NCI-H1417 (cell line): ENCODE results near the gene GPR108.
A peak's percentile ranks its signal among the peaks of the same experiment; 100 is the strongest.
"Not testable (repeated sequence)": the region's sequence is repeated elsewhere in the genome, so short reads cannot be mapped to it uniquely, and the experiment has no call there.

Experiments used
- DNase-seq, 3 experiments: peaks; one replicate each; lab custom pipeline; 2025; lab: John Stamatoyannopoulos, UW

The GPR108 gene

DNA sequence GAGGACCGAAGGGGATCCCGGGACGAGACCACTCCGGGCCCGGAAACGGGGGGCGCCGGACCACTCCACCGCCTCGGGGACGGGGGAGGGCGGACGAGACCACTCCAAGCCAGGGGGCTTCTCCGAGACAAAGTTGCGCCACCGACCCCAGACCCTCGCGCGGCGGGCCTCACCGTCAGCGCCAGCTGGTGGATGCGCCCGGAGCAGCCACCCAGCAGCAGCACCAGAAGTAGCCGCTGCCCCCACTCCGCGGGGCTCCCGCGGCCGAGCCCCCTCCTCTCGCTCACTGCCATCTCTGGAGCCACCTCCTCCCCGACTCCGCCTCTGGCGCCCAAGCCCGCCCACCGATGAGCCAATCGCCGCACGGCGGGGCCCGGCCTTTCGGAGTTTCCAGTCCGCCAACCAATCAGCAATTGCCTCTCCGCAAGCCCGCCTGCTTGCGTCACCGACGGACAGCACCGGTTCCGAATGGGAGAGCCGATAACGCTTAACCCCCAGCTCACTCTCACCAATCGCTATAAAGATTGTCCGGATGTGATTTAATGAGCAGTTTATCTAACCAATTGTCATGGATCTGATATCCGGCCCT lies at the start of gene GPR108:
TSS of gene GPR108 (minus strand) at position 297 of the 589 bp plus-strand sequence. CDS start at position 293, 4 bp downstream.
- DNase-seq: peak; percentile 66 to 100 (median 99)

DNA sequence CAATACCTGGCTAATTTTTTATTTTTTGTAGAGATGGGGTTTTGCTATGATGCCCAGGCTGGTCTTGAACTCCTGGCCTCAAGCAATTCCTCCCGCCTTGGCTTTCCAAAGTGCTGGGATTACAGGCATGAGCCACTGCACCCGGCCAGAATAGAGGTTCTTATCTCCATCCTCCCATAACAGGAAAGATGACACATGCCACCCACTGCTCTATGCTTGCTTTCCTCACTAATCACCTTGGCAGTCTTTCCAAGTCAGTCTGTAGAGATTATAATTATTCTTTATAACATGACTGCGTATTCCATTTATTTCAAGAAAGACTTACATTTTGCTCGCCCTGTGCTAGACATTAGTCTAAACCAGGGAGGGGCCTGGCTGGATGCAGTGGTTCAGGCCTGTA lies 41.8 kb upstream of the GPR108 start:
- DNase-seq: no peak

DNA sequence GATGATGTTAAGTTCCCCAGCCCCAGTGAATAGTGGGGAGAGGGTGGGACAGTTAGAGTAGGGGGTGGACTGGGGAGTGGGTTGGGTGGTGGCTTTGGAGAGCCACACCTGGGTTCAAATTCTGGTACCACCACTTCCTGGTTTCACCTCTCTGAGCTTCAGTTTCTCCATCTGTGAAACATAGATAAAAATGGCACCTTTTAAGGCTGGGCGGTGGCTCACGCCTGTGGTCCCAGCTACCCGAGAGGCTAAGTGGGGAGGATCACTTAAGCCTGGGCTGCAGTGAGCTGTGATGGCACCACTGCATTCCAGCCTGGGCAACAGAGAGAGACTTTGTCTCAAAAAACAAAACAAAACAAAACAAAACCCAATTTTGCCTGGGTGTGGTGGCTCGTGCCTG lies 41.0 kb upstream of the GPR108 start:
- DNase-seq: no peak

DNA sequence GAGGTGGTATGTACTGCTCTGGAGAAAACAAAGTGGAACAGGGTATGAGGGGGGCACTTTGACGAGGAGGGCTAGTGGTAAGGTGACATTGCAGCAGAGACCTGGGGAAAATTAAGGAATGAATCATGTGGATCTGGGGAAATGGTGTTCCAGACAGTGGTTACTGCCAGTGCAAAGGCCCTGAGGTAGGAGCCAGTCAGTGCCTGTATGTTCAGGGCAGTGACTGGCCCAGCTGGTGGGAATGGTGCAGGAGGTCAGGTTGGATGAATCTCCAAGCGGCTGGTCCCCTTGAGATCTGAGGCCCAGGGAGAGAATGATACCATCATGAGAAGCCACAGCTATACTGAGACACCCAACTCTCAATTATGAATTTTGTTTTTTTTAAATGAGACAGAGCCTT lies 40.1 kb upstream of the GPR108 start:
- DNase-seq: no peak

DNA sequence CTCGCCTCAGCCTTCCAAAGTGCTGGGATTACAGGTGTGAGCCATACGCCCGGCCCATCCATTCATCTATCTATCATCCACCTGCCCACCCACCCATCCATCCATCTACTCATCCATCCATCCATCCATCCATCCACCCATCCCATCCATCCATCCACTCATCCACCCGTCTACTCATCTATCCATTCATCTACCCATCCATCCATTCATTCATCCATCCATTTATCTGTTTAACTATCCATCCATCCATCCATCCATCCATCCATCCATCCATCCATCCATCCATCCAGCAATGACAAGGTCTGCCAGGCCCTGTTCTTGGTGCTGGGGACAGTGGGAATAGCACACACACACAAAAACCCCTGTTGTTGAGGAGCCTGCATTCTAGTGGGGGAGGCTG lies 39.6 kb upstream of the GPR108 start:
- no peak for DNase-seq

DNA sequence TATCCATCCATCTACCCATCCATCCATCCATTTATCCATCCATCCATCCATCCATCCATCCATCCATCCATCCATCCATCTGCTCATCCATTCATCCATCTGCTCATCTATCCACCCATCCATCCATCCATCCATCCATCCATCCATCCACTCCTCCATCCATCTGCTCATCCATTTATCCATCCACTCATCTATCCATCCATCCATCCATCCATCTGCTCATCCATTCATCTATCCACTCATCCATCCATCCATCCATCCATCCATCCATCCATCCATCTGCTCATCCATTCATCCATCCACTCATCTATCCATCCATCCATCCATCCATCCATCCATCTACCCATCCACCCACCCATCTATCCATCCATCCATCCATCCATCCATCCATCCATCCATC lies 38.7 kb upstream of the GPR108 start:
- not testable (repeated sequence) for DNase-seq

DNA sequence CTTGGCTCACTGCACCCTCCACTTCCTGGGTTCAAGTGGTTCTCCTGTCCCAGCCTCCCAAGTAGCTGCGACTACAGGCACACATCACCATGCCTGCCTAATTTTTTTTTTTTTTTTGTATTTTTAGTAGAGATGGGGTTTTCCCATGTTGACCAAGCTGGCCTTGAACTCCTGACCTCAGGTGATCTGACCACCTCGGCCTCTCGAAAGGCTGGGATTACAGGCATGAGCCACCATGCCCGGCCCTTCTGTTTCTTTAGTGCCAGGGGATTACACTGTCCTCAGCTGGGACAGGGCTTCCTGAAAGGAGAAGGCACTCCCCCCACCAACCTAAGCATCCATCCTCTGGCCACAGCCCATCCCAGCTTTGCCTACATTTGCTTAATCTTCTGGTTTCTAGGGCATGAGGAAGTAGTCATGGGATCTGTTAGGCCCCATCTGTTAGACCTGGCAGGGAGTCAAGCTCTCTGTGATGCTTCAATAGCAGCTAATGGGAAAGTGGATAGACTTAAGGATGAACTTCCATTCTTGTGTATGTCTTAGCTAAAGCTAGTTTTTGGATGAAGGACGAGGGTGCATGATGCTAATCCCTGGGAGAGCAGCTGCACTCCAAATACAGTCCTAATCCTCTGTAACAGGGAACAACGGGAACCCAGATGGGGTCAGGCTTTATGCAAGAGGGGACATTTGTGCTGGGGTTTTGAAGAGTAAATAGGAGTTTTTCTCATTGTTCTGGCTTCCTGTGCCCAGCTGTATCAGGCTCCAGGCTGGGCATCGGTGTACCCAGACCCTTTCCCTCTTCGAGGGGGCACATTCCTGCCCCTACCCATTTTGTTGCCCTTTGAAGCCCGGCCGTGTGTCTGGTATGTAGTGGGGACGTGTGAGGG lies 37.7 kb upstream of the GPR108 start:
- DNase-seq: no peak

DNA sequence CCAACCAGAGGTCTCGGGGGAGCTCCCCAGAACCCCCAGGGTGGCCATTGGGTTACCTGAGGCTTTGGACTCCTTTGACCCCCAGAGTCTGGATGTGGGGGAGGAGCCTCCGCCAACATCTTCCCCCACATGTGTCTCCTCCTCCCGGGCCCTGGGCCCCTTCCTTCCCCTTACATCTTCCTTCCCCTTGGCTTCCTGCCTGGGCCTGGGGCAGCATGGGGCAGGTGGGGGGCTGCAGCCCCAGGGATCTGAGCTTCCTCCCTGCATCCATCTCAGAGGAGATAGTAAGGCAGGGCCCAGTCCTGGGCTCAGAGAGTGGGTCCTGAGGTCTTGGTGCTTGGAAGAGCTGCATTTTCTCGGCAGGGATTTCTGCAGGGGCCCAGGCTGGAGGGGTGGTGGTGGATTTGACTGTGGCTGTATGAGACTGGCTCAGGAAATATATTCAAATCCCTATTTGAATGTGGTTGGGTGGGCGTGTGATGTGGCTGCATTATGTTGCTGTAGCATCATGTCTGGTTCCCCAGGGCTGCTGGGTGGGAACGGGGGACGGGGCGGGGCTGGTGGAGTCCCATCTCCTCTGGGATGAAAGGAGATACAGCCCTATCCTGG lies 36.0 kb upstream of the GPR108 start:
- DNase-seq: no peak

DNA sequence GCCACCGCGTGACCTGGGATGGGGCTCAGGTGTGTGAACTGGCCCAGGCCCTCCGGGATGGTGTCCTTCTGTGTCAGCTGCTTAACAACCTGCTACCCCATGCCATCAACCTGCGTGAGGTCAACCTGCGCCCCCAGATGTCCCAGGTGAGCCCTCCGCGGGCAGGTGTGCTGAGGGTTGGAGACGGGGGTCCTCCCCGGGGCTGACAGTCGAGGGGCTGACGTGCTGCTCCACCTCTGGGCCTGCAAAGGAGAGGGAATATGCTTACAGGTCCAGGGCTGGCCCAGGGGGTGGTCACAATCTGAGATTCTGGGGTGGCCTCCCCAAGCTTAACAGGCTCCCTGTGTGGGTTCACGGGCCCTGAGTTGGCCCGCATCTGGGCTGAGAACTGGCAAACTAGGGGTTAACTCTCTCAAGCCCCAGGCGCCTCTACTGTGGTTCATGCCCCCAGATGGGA lies 35.5 kb upstream of the GPR108 start:
- DNase-seq: no peak

DNA sequence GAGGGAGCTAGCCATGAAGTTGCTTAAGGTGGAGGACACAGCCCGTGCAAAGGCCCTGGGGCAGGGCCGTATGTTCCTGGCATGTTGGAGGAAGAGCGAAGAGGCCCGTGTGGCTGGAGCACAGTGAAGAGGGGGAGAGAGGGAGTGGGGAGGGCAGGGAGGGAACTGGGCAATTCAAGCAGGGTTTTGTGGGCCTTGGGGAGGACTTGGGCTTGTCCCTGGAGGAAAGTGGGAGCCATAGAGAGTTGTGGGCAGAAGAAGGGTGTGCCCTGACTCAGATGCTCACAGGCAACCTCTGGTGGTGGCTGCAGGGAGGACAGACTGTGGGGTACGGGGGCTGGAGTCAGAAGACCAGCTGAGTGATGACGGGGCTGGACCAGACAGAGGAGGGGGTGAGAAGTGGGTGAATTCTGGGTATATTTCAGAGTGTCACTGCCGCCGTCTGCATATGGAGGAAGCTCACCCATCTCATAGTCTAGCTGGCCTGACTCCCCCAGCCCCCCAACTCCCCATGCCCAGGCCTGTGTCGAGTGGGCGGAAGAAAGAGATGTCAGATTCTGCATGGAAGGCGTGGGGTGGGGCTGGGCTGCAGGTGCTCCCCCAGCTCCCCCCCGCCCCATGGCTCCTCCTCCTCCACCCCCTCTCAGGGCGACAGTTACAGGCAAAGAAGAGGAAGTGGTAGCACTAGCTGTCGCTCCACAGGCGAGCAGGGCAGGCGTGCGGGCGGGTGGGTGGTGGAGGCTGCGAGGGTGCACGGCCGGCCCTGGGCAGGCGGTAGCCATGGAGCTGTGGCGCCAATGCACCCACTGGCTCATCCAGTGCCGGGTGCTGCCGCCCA lies 34.9 kb upstream of the GPR108 start, which contains the start of gene VAV1:
TSS of gene VAV1 (plus strand) at position 681 of the 838 bp plus-strand sequence. CDS start at position 781, 100 bp downstream.
- DNase-seq: peak in 2 of 3 experiments; percentile 22 to 27

DNA sequence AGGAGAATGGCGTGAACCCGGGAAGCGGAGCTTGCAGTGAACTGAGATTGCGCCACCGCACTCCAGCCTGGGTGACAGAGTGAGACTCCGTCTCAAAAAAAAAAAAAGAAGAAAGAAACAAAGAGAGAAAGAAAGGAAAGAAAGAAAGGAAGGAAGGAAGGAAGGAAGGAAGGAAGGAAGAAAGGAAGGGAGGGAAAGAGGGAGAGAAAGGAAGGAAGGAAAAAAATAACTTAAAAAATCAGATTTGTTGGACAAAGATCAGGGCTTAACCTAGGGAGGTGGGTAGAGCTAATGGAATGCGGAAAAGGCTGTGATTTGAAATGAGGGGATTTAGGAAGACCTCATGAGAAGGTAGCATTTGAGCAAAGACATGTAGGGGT lies 34.3 kb upstream of the GPR108 start:
- not testable (repeated sequence) for DNase-seq

DNA sequence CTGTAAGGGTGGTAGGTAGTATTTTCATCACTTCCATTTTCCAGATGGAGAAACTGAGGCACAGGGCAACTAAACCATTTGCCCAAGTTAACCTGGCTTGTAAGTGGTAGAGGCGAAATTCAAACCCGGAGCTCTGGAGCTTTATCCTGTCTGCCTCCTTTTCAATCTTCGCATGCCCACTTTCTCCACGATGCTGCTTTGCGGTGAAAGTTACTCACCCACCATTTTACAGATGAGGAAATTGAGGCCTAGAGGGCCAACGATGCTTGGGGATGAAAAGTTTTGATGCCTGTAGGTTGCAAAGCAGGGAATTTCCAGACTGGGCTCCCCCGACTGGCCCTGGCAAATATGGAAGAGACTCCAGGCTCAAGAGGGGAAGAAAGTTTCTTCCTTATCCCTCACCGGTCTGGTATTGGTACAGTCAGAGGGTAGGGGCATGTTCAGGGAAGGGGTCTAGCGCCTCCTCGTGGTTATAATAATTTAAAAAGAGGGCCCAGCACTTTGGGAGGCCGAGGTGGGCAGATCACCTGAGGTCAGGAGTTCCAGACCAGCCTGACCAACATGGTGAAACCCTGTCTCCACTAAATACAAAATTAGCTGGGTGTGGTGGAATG lies 31.7 kb upstream of the GPR108 start:
- no peak for DNase-seq

DNA sequence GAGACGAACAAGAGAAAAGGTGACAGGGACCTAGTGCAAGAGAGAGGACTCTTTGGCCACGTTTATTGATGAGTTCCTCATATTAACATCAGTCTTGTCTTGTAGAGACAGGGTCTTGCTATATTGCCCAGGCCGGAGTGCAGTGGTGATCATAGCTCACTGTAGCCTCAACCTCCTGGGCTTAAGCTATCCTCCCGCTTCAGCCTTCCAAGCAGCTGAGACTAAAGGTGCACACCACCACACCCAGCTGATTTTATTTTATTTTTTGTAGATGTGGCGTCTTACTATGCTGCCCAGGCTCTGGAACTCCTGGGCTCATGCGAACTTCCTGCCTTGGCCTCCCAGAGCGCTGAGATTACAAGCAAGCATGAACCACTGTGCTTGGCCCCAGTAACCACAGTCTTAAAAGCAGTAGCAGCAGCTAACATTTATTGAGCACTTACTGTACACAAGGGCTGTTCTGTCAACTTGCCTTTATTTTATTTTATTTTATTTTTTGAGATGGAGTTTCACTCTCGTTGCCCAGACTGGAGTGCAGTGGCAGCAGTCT lies 30.9 kb upstream of the GPR108 start:
- DNase-seq: no peak

DNA sequence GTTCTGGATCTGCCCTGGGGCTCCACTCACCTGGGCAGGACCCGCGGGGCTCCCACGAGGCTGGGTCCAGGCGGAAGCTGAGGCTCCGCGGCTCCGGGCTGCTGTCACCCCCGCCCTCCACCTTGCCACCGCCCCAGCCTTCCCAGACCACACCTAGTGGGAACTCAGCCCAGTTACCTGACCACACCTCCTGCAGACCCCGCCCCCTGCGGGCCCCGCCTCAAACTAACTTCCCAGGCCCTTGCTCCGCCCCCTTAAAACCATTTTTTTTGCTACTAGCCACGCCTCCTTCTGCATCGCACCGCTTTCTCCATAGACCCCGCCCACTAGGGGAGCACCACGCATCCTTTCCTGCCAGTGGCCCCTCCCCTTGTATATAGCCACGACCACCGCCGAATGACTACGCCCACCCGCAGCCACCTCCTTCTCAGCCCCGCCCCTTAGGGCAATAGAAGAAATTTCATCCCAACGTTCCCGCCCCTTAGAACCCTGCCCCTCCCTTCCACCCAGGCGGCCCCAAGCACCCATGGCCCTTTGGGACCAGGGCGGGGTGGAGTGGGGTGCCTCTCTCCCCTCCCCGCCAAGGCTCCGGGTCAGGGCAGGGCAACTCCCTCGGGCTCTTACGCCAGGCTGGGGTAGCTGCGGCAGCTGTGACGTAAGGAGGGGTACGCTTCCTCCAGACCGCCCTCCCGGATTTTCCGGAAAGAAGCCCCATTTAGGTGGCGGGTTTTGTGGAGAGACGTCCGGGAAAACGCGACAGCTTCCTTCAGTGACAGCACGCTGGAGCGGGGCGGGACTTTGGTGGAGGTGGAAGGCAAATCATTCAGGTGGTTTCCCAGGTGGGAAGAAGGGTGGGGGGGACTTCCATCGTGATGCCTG lies 30.2 kb upstream of the GPR108 start, which contains the start of gene SH2D3A:
TSS of gene SH2D3A (minus strand) at position 79 of the 879 bp plus-strand sequence. CDS start 3,687 bp downstream, outside the sequence.
- peak in 2 of 3 experiments; percentile 79 to 88 for DNase-seq

DNA sequence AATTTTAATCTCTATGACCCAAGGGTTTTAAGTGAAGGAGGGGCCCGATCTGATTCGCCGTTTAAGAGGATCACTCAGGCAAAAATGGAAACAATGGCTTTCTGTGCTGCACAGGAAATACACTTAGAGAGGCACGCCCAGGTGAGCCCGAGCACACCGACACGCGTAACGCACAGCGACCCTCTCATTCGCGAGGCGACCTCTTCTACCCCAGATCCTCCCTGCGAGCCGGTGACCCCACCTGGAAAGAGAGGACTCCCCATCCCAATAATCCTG lies 29.6 kb upstream of the GPR108 start:
- DNase-seq: peak in 2 of 3 experiments; percentile 72 to 79

DNA sequence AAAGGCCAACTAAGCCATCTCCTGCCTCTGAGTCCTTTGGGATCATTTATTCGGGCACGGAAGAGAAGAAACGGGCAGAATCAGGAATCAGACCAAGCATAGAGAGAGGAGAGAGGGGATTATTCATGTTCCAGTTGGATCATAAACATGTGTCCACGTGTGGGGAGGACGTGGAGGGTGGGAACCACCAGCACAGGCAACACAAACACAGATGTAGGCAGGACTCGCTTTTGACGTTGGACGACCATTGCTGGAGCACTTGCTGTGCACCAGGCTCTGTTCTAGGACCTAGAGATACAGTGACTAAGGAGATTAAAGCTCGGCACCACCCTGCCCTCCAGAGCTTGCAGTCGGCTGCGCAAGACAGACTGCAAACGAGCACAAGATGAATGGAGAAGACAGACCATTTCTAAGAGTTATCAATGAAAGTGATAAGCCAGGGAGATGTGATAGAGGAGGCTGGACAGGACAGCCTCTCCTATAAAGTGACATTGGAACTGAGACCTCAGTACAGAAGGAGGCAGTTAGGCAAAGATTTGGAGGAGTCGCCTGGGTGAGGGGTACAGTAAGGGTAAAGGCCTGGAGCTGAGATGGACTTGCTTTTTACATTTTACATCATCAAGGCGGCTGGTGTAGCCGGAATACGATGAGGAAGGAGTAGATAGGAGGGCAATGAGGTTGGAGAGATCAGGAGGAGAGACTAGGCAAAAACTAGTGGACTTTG lies 29.1 kb upstream of the GPR108 start:
- DNase-seq: no peak

DNA sequence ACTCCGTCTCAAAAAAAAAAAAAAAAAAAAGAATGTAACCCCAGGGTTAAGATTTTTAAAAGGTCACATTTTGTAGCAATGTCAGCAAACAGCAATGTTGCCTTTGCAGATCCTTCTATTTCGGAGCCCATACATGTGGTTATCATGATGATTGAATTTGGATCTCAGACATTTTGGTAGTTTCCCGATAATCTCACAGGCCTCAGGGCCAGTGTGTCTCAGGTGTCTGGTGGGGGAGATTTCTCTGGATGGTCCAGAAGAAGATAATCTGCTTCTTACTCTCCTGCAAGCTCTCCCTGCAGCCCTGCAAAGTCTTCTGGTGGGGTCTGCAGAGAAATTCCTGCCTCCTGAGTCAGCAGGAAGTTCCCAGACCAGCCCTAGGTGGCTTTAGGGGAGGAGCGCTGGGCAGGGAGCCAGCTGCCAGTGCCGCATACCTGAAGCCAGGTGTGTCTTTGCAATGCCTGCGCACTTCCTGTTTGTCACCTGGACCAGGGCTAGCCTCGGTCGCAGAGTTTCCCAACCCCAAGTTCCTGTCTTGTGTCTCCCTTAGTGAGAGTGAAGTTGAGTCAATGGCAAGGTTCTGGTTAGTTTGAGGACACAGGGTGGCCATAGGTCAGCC lies 28.5 kb upstream of the GPR108 start:
- DNase-seq: peak in 2 of 3 experiments; percentile 63 to 70

DNA sequence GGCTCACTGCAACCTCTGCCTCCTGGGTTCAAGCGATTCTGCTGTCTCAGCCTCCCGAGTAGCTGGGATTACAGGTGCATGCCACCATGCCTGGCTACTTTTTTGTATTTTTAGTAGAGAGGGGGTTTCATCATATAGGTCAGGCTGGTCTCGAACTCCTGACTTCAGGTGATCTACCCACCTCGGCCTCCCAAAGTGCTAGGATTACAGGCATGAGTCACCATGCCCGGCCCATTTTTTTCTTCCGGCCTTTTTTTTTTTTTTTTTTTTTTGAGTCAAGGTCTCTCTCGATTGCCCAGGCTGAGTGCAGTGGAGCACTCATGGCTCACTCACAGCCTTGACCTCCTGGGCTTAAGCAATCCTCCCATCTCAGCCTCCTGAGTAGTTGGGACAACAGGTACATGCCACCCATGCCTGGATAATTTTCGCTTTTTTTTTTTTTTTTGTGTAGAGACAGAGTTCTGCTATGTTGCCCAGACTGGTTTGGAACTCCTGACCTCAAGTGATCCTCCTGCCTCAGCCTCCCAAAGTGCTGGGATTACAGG lies 24.9 kb upstream of the GPR108 start:
- DNase-seq: not testable (repeated sequence)
